H1 (cell line): ENCODE measurements around the gene DDX41. TPM values are rescaled to one million over a fixed set of nuclear protein-coding genes. Genes with fewer than 3 reads are reported as not detected.

ENCODE experiments used
- CTCF ChIA-PET: fragments of 300-600 bp; sonication (Branson Sonifier 250); formaldehyde crosslinking; loops from one replicate; lab custom pipeline; 2021; ENCODE audit not compliant: partially characterized antibody; lab: Charles Lee
- POLR2A ChIA-PET: fragments of 300-600 bp; sonication (Branson Sonifier 250); formaldehyde crosslinking; loops from one replicate; lab custom pipeline; 2021; ENCODE audit warnings: inconsistent platforms; ENCODE audit not compliant: partially characterized antibody; lab: Charles Lee
- DNase-seq, 2 experiments: peaks; one replicate each; pipeline versions ENCODE4 v3.0.0 to v3.0.0-alpha.2; 2010 to 2022; ENCODE audit warnings: low spot score in 2 of 2, low read depth in 1 of 2, mixed read lengths in 1 of 2
- FAIRE-seq: peaks from 2 replicates; lab custom pipeline; 2011; peaks lifted over from hg19 to GRCh38; lab: Jason Lieb, UNC
- H2AFZ ChIP-seq: 2 replicates; pipeline ENCODE4 v1.8.1; 2012; ENCODE audit warnings: low read length, inconsistent platforms
- H2AK5ac ChIP-seq: 2 replicates; pipeline ENCODE4 v1.6.1; 2013; ENCODE audit warnings: low read depth, low read length
- H2BK120ac ChIP-seq: replicated peaks from 2 replicates; pipeline ENCODE3; 2013; ENCODE audit warnings: low read depth, low read length, inconsistent platforms
- H2BK12ac ChIP-seq: 2 replicates; pipeline ENCODE4 v1.6.1; 2013; ENCODE audit warnings: low read depth, low read length
- H2BK15ac ChIP-seq: 2 replicates; pipeline ENCODE4 v1.6.1; 2013; ENCODE audit warnings: low read length
- H2BK20ac ChIP-seq: 2 replicates; pipeline ENCODE4 v1.6.1; 2013; ENCODE audit warnings: low read length
- H2BK5ac ChIP-seq: 2 replicates; pipeline ENCODE4 v1.6.1; 2013; ENCODE audit warnings: low read depth, low read length
- H3K14ac ChIP-seq: 2 replicates; pipeline ENCODE4 v1.6.1; 2013; ENCODE audit warnings: inconsistent platforms; ENCODE audit not compliant: insufficient read length
- H3K18ac ChIP-seq: 2 replicates; pipeline ENCODE4 v1.6.1; 2013; ENCODE audit warnings: low read length; ENCODE audit errors: extremely low read depth
- H3K23ac ChIP-seq: 2 replicates; pipeline ENCODE4 v1.6.1; 2013; ENCODE audit warnings: inconsistent platforms; ENCODE audit not compliant: insufficient read length
- H3K23me2 ChIP-seq: 2 replicates; pipeline ENCODE4 v1.6.1; 2013; ENCODE audit warnings: low read depth, low read length
- H3K27ac ChIP-seq: 2 replicates; pipeline ENCODE4 v1.6.1; 2011; ENCODE audit warnings: low read depth, low read length, inconsistent platforms
- H3K27me3 ChIP-seq, 4 experiments: replicated peaks in 1 of 4; 1 replicate in 1 of 4; 2 replicates in 3 of 4; pipeline versions ENCODE4 v1.6.1 to v1.8.1; 2011 to 2013; ENCODE audit warnings: low read length in 3 of 4, mild to moderate bottlenecking in 3 of 4, inconsistent platforms in 2 of 4, mixed read lengths in 2 of 4, moderate library complexity in 1 of 4; ENCODE audit not compliant: control insufficient read depth in 3 of 4, insufficient read depth in 3 of 4; ENCODE audit errors: extremely low read depth in 1 of 4
- H3K36me3 ChIP-seq, 4 experiments: 2 replicates each; pipeline versions ENCODE4 v1.6.1 to v1.8.1; 2011 to 2013; ENCODE audit warnings: mild to moderate bottlenecking in 4 of 4, low read length in 3 of 4, moderate library complexity in 2 of 4, control low read depth in 1 of 4, inconsistent platforms in 1 of 4; ENCODE audit not compliant: insufficient read depth in 4 of 4, control insufficient read depth in 2 of 4
- H3K4ac ChIP-seq: replicated peaks from 2 replicates; pipeline ENCODE3; 2013; ENCODE audit warnings: low read length, low read depth, mixed read lengths, inconsistent platforms; ENCODE audit not compliant: insufficient read length
- H3K4me1 ChIP-seq, 4 experiments: replicated peaks in 1 of 4; 1 replicate in 1 of 4; 2 replicates in 3 of 4; pipeline versions ENCODE4 v1.6.1 to v1.8.1; 2011 to 2013; ENCODE audit warnings: low read length in 3 of 4, inconsistent platforms in 2 of 4, mixed read lengths in 1 of 4; ENCODE audit not compliant: insufficient read depth in 4 of 4, control insufficient read depth in 3 of 4
- H3K4me2 ChIP-seq, 2 experiments: 2 replicates each; pipeline versions ENCODE4 v1.6.1 to v1.8.1; 2011 to 2013; ENCODE audit warnings: low read depth in 2 of 2, low read length in 2 of 2, control low read depth in 1 of 2, inconsistent platforms in 1 of 2, mild to moderate bottlenecking in 1 of 2; ENCODE audit not compliant: insufficient read depth in 1 of 2
- H3K4me3 ChIP-seq, 4 experiments: fragments of 200-600, 300-600 bp in 1 of 4; sonication (generic), shearing (Covaris generic), sonication (Bioruptor Twin) in 1 of 4; 2 replicates each; pipeline versions ENCODE4 v1.5.1 to v1.8.1; 2011 to 2016; ENCODE audit warnings: low read length in 4 of 4, low read depth in 3 of 4, control low read depth in 2 of 4, inconsistent platforms in 2 of 4, mild to moderate bottlenecking in 2 of 4, mixed read lengths in 1 of 4, moderate library complexity in 1 of 4; ENCODE audit not compliant: insufficient read depth in 2 of 4; ENCODE audit errors: extremely low read depth in 1 of 4
- H3K56ac ChIP-seq: replicated peaks from 2 replicates; pipeline ENCODE3; 2013; ENCODE audit warnings: low read depth, mild to moderate bottlenecking, mixed read lengths, low read length, inconsistent platforms; ENCODE audit not compliant: insufficient read length
- H3K79me1 ChIP-seq: 2 replicates; pipeline ENCODE4 v1.6.1; 2013; ENCODE audit warnings: low read depth, low read length, control low read depth
- H3K79me2 ChIP-seq, 2 experiments: 2 replicates each; pipeline versions ENCODE4 v1.6.1 to v1.8.1; 2012 to 2013; ENCODE audit warnings: low read length in 2 of 2, mild to moderate bottlenecking in 2 of 2, inconsistent platforms in 1 of 2; ENCODE audit not compliant: insufficient read depth in 2 of 2, control insufficient read depth in 1 of 2
- H3K9ac ChIP-seq, 4 experiments: replicated peaks in 1 of 4; 1 replicate in 1 of 4; 2 replicates in 3 of 4; pipeline versions ENCODE4 v1.6.1 to v1.8.1; 2011 to 2013; ENCODE audit warnings: low read depth in 3 of 4, low read length in 3 of 4, control low read depth in 2 of 4, mild to moderate bottlenecking in 2 of 4, moderate library complexity in 2 of 4, inconsistent platforms in 1 of 4; ENCODE audit errors: extremely low read depth in 1 of 4
- H3K9me3 ChIP-seq, 2 experiments: 2 replicates each; pipeline versions ENCODE4 v1.6.1 to v1.8.1; 2012 to 2013; ENCODE audit warnings: mild to moderate bottlenecking in 2 of 2, moderate library complexity in 2 of 2, control low read depth in 1 of 2, inconsistent platforms in 1 of 2, low read depth in 1 of 2, low read length in 1 of 2, mixed read lengths in 1 of 2; ENCODE audit not compliant: insufficient read depth in 2 of 2
- H4K20me1 ChIP-seq, 2 experiments: replicated peaks in 1 of 2; 2 replicates each; pipeline versions ENCODE3 to v1.8.1; 2011 to 2013; ENCODE audit warnings: inconsistent platforms in 2 of 2, low read length in 2 of 2, mild to moderate bottlenecking in 1 of 2; ENCODE audit not compliant: insufficient read depth in 2 of 2, control insufficient read depth in 1 of 2
- H4K5ac ChIP-seq: 2 replicates; pipeline ENCODE4 v1.6.1; 2013; ENCODE audit warnings: low read length, low read depth, mixed read lengths, inconsistent platforms; ENCODE audit not compliant: insufficient read length
- H4K8ac ChIP-seq: 2 replicates; pipeline ENCODE4 v1.8.0; 2013; ENCODE audit warnings: mild to moderate bottlenecking, moderate library complexity, low read length, inconsistent platforms; ENCODE audit not compliant: insufficient read depth; ENCODE audit errors: extremely low read depth
- H4K91ac ChIP-seq: replicated peaks from 2 replicates; pipeline ENCODE3; 2013; ENCODE audit warnings: low read length, mixed read lengths, inconsistent platforms; ENCODE audit not compliant: insufficient read length
- CBX8 ChIP-seq: fragments of 300-800, 300-1000 bp; sonication (generic); IDR thresholded peaks from 2 replicates; pipeline ENCODE4 v1.7.1; 2016; ENCODE audit warnings: low read depth, low read length, borderline replicate concordance
- CEBPB ChIP-seq: IDR thresholded peaks from 2 replicates; pipeline ENCODE4 v1.6.1; 2012; ENCODE audit warnings: low read depth, low read length
- GABPA ChIP-seq: IDR thresholded peaks from 2 replicates; pipeline ENCODE4 v1.6.1; 2011; ENCODE audit warnings: mild to moderate bottlenecking, low read length, moderate library complexity, borderline replicate concordance; ENCODE audit not compliant: insufficient read depth
- TAF7 ChIP-seq: optimal IDR thresholded peaks from 2 replicates; pipeline ENCODE3; 2011; ENCODE audit warnings: low read depth, mild to moderate bottlenecking, inconsistent platforms, low read length, moderate library complexity, borderline replicate concordance
- TEAD4 ChIP-seq: IDR thresholded peaks from 2 replicates; pipeline ENCODE4 v1.6.1; 2012; ENCODE audit warnings: low read depth, low read length, inconsistent platforms, mixed read lengths
- WGBS, 2 experiments: shearing (Covaris generic) in 1 of 2; methylation state at CpG; one replicate each; pipeline versions ENCODE4 v1.1.6 to v1.1.7; 2013 to 2015; ENCODE audit warnings: low lambda C conversion rate in 2 of 2, mixed read lengths in 2 of 2, inconsistent platforms in 1 of 2, low coverage in 1 of 2, missing lambda C conversion rate in 1 of 2; ENCODE audit not compliant: insufficient replicate concordance in 2 of 2, insufficient coverage in 1 of 2, insufficient read length in 1 of 2; ENCODE audit errors: extremely low coverage in 1 of 2, missing lambda C conversion rate in 1 of 2; 5-methylcytosine and 5-hydroxymethylcytosine counted together
- polyA plus RNA-seq, 7 experiments: library from polyadenylated mRNA; depleted of rRNA in 3 of 7; stranded (reverse) in 5 of 7; unstranded in 2 of 7; fragments of >200 nt in 5 of 7; fragments of 200-250 nt in 2 of 7; gene quantifications; 1 replicate in 5 of 7; 2 replicates in 1 of 7; 4 replicates in 1 of 7; pipeline versions ENCODE4 v1.2.1 to v1.2.3, GENCODE V29; 2011 to 2013; ENCODE audit warnings: missing spikeins in 2 of 7, mixed read lengths in 2 of 7
- total RNA-seq: library from RNA; stranded (reverse); fragmentation: NEBNext Ultra II Directional; extraction: Animal tissue kit (Norgen Biotek cat#: 25700); gene quantifications from 2 replicates; pipeline ENCODE4 v1.2.1, GENCODE V29; 2021

The DDX41 gene
- total and polyA plus RNA-seq, 2 of the 8 experiments (the other 6 are each of a cell fraction or from before 2014, with no cell fraction given) = 102 to 135 TPM

DNA sequence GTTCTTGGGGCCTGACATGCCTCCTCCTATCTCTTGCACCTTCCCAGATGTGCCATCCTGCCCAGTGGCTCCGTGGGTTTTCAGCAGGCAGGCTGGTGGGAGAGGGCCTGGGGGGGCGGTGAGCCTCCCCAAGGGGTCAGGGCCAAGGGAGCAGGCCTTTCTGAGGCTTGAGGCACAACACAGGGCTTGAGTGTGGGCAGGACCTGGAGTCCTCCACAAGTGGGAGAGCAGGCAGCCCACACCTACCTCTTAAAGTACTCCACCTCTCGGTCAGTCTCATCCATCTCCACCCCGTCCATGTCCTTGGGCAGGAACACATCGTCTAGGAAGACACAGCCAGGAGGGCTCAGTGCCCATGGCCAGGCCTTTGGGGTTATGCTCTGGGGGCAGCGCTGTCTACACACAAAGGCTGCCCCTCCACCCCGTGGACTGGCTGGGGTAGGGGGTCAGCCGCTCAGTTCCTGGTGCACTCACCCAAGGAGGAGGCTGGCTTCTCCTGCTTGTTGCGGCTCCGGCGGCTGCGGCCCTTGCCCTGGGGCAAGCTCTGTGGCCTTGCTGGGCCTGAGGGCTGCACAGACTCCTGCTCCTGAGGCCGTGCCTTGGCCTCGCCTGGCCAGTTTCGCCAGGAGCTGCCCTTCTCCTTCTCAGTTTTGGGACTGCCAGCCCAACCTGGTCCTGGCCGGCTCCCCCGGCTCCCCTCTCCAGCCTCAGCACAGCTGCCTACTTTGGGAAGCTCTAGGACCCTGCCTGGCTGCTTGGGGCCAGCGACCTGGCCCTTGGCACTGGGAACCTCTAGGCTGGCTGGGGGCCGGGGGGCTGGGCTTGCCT is 7.2 kb upstream of the DDX41 start:
- CTCF ChIA-PET = interaction anchor here (0.6 to 2.2 kb wide), 6 partner anchors 9 to 214 kb away, joined by 3 to 12 read pairs (median 3); partner anchors contain the start of gene DOK3
- Histone ChIP-seq H4K91ac (no peak overlapping the region), H2BK15ac (no peak overlapping the region), H3K79me1 (no peaks in the 10 kb centered on the region), H3K23me2 (no peaks in the 10 kb centered on the region), H3K56ac (no peak overlapping the region), H3K79me2 (no peaks in the 10 kb centered on the region), H3K27me3 (no peaks in the 10 kb centered on the region), H4K8ac (no peak overlapping the region), H4K5ac (no peak overlapping the region), H2BK5ac (no peak overlapping the region), H2BK12ac (no peak overlapping the region), H2BK20ac (no peak overlapping the region), H3K14ac (no peak overlapping the region), H3K27ac (no peak overlapping the region), H3K23ac (no peak overlapping the region), H2BK120ac (no peak overlapping the region), H2AFZ (no peak overlapping the region), H2AK5ac (no peak overlapping the region), H3K9ac (no peak overlapping the region), H3K36me3 (peaks cover 29 to 63% (median 42%) of the 10 kb centered on the region in 4 experiments; a peak in 7 of 8 replicates), H3K4me1 (no peaks in the 10 kb centered on the region), H3K4ac (no peak overlapping the region), H3K9me3 (no peaks in the 10 kb centered on the region), H4K20me1 (peaks cover 9% of the 10 kb centered on the region in 2 experiments), H3K4me2 (no peak overlapping the region), H3K18ac (no peak overlapping the region), H3K4me3 (no peak overlapping the region)
- FAIRE-seq (no peak), DNase-seq (no peak)
- POLR2A ChIA-PET = interaction anchor here (0.8 to 5.0 kb wide), 8 partner anchors 8 to 28 kb away, joined by 3 to 11 read pairs (median 4); partner anchors contain the start of gene PDLIM7
- 94% methylated on average over 13 of the region's 19 CpGs; no CpG with 5 or more reads in 1 of the 2 experiments for WGBS, 2 experiments
- TF ChIP-seq GABPA = no peak
- no peak for TF ChIP-seq CBX8
- TF ChIP-seq TAF7 = no peak
- no peak for TF ChIP-seq CEBPB
- TF ChIP-seq TEAD4 = no peak
